ENCODE results near the gene HNRNPUL1. TPM values are rescaled to one million over a fixed set of nuclear protein-coding genes. Genes with fewer than 3 reads are reported as not detected.

HNRNPUL1 gene
- total RNA-seq, 2 experiments from 2014 or later: 194 to 360 TPM

DNA sequence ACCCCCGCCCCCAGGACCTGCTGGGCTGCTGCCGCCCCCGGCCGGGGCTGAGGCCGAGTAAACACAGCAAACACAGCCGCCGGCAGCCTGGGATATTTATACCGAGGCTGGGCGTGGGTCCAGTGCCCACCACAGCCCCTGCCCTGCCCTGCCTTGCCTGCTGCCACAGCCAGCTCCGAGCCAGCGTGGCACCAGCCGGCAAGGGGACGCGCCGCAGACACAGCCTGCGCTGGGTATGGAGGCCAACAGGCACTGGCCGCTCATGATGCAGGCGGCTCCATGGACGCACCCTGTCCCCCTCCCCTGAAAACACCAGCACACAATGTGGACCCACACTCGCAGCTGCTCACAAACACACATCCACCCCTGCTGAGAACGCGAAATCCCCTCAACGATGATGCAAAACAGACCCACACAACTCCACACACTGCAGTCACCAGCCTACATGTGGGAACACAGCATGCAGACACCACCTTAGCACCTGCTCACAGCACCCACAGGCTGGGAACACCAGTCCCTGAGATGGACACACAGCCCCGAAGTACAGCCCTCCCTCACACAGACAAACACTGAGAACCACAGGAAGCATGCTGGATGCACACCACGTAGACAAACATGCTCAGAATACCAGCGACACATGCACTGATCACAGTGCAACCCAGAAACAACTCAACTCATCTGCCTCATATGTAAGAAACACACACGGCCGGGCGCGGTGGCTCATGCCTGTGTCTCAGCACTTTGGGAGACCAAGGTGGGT is 62.0 kb downstream of the HNRNPUL1 start:
- Histone ChIP-seq H3K4me2 (ENCODE audit: low read length) (peak overlapping the region; percentile 88), H3K27ac (ENCODE audit: low read depth, low read length, poor library complexity, severe bottlenecking) (peak overlapping the region; percentile 79), H3K9me3 (ENCODE audit: low read length) (no peaks in the 10 kb centered on the region), H3K4me3 (ENCODE audit: low read depth, low read length, poor library complexity, severe bottlenecking) (peak overlapping the region; percentile 61), H3K9me2 (ENCODE audit: insufficient read depth, low read length) (no peaks in the 10 kb centered on the region), H2AFZ (ENCODE audit: low read length) (no peak overlapping the region; the same call in 1 of the 2 replicates), H3K79me2 (ENCODE audit: insufficient read depth, low read depth, low read length) (no peaks in the 10 kb centered on the region), H4K20me1 (ENCODE audit: insufficient read depth, low read length) (no peaks in the 10 kb centered on the region; the same call in 1 of the 2 replicates), H3K4me1 (ENCODE audit: insufficient read depth, low read length, poor library complexity, severe bottlenecking) (peaks cover 53% of the 10 kb centered on the region), H3K36me3 (ENCODE audit: insufficient read depth, low read length) (peaks cover 55% of the 10 kb centered on the region)
- ChIA-PET CTCF (ENCODE audit: unreplicated experiment) (no interaction called here), POLR2A (no interaction called here)
- no TSS peak for BruUV-seq (replicated peaks)
- peak; percentile 78 for DNase-seq (ENCODE audit: low spot score)
- no peak for TF ChIP-seq EZH2phosphoT487 (IDR thresholded peaks at IDR 0.05; ENCODE audit: borderline replicate concordance, low read depth, low read length)
- no peak for TF ChIP-seq CTCF (conservative IDR thresholded peaks at IDR 0.05; ENCODE audit: low read length)
- intact Hi-C loops (cut with micrococcal nuclease; ENCODE audit: unreplicated experiment): loop anchor here (2.0 kb wide), 2 partner anchors 15 to 61 kb away; partner anchors contain the start of genes CCDC97 and HNRNPUL1

GRCh38 chr19:41327076-41327575 is 63.0 kb downstream of the HNRNPUL1 start:
- peak overlapping the region; percentile 79 for H3K27ac ChIP-seq (ENCODE audit: low read depth, low read length, poor library complexity, severe bottlenecking)
- H3K4me3 ChIP-seq (ENCODE audit: low read depth, low read length, poor library complexity, severe bottlenecking): peak overlapping the region; percentile 61
- intact Hi-C loops (cut with micrococcal nuclease; ENCODE audit: unreplicated experiment): loop anchor here (1.0 to 2.0 kb wide), 3 partner anchors 16 to 62 kb away; partner anchors contain the start of genes CCDC97 and HNRNPUL1
- H3K9me3 ChIP-seq (ENCODE audit: low read length): no peaks in the 10 kb centered on the region
- BruUV-seq (replicated peaks): no TSS peak
- CTCF ChIA-PET (ENCODE audit: unreplicated experiment): interaction anchor here (0.7 kb wide), 1 partner anchor 26 kb away, joined by 4 read pairs; no protein-coding TSS in a partner anchor
- H3K36me3 ChIP-seq (ENCODE audit: insufficient read depth, low read length): peaks cover 55% of the 10 kb centered on the region
- POLR2A ChIA-PET: interaction anchor here (1.1 to 1.2 kb wide), 3 partner anchors 26 to 112 kb away, joined by 3 to 4 read pairs (median 4); no protein-coding TSS in a partner anchor
- no peaks in the 10 kb centered on the region for H4K20me1 ChIP-seq (ENCODE audit: insufficient read depth, low read length)
- no peaks in the 10 kb centered on the region for H3K79me2 ChIP-seq (ENCODE audit: insufficient read depth, low read depth, low read length)
- peak overlapping the region; percentile 88 for H3K4me2 ChIP-seq (ENCODE audit: low read length)
- H3K9me2 ChIP-seq (ENCODE audit: insufficient read depth, low read length): no peaks in the 10 kb centered on the region
- TF ChIP-seq CTCF (conservative IDR thresholded peaks at IDR 0.05; ENCODE audit: low read length): no peak
- TF ChIP-seq EZH2phosphoT487 (IDR thresholded peaks at IDR 0.05; ENCODE audit: borderline replicate concordance, low read depth, low read length): no peak
- no peak overlapping the region; the same call in 1 of the 2 replicates for H2AFZ ChIP-seq (ENCODE audit: low read length)
- peaks cover 53% of the 10 kb centered on the region for H3K4me1 ChIP-seq (ENCODE audit: insufficient read depth, low read length, poor library complexity, severe bottlenecking)
- DNase-seq (ENCODE audit: low spot score): no peak

All from OCI-LY7 (cell line).